Stimulated activated memory B cell treated with anti-CD40 and anti-IgM and Interleukin-4, amounts not matched to agents 10 μg/mL and 1 μg/mL and 100 μg/mL, for 72 hours (primary cell): ENCODE measurements around the gene WIF1.

Experiments
- ATAC-seq: fragments of 150-1000 bp; cut with Tn5 transposase; 2 replicates; pipeline ENCODE4 v1.10.0; 2021
- H3K27ac Mint-ChIP-seq: one replicate; pipeline ENCODE4 v1.8.0; 2022; ENCODE audit warnings: mild to moderate bottlenecking, mixed read lengths
- H3K27me3 Mint-ChIP-seq: one replicate; pipeline ENCODE4 v1.8.0; 2022; ENCODE audit warnings: mixed read lengths
- H3K36me3 Mint-ChIP-seq: one replicate; pipeline ENCODE4 v1.8.0; 2022; ENCODE audit warnings: mixed read lengths
- H3K4me1 Mint-ChIP-seq: one replicate; pipeline ENCODE4 v1.8.0; 2022; ENCODE audit warnings: mixed read lengths
- H3K4me3 Mint-ChIP-seq: one replicate; pipeline ENCODE4 v1.8.0; 2022; ENCODE audit warnings: mild to moderate bottlenecking, moderate library complexity, mixed read lengths
- H3K9me3 Mint-ChIP-seq: one replicate; pipeline ENCODE4 v1.8.0; 2022; ENCODE audit warnings: mixed read lengths

WIF1 gene

GRCh38 chr12:65086236-65086635, 34.9 kb downstream of the WIF1 start:
- Mint-ChIP-seq H3K27ac (no peak overlapping the region), H3K9me3 (no peaks in the 10 kb centered on the region), H3K27me3 (peaks cover 23% of the 10 kb centered on the region), H3K36me3 (no peaks in the 10 kb centered on the region), H3K4me1 (no peaks in the 10 kb centered on the region), H3K4me3 (no peak overlapping the region)
- ATAC-seq: no peak

- Mint-ChIP-seq H3K36me3 (no peaks in the 10 kb centered on the region), H3K4me1 (no peaks in the 10 kb centered on the region), H3K27ac (no peak overlapping the region), H3K4me3 (no peak overlapping the region), H3K9me3 (no peaks in the 10 kb centered on the region), H3K27me3 (peaks cover 23% of the 10 kb centered on the region)
- no peak for ATAC-seq
Observed at GRCh38 chr12:65084579-65084978, 36.5 kb downstream of the WIF1 start.

- no peaks in the 10 kb centered on the region for H3K4me1 Mint-ChIP-seq
- H3K9me3 Mint-ChIP-seq: no peaks in the 10 kb centered on the region
Observed at GRCh38 chr12:65083581-65083980, 37.5 kb downstream of the WIF1 start.

GRCh38 chr12:65082406-65082805, 38.7 kb downstream of the WIF1 start:
- Mint-ChIP-seq H3K27ac (no peak overlapping the region), H3K27me3 (peaks cover 26% of the 10 kb centered on the region), H3K36me3 (no peaks in the 10 kb centered on the region), H3K9me3 (no peaks in the 10 kb centered on the region), H3K4me1 (no peaks in the 10 kb centered on the region), H3K4me3 (no peak overlapping the region)
- no peak for ATAC-seq

More at GRCh38 chr12:65083581-65083980, 37.5 kb downstream of the WIF1 start:
- Mint-ChIP-seq H3K27me3 (peaks cover 23% of the 10 kb centered on the region), H3K27ac (no peak overlapping the region), H3K36me3 (no peaks in the 10 kb centered on the region), H3K4me3 (no peak overlapping the region)
- ATAC-seq: no peak

GRCh38 chr12:65081496-65081895, 39.6 kb downstream of the WIF1 start:
- Mint-ChIP-seq H3K4me3 (no peak overlapping the region), H3K4me1 (no peaks in the 10 kb centered on the region), H3K9me3 (no peaks in the 10 kb centered on the region), H3K36me3 (no peaks in the 10 kb centered on the region), H3K27me3 (peaks cover 34% of the 10 kb centered on the region), H3K27ac (no peak overlapping the region)
- no peak for ATAC-seq

GRCh38 chr12:65074932-65075331, 46.2 kb downstream of the WIF1 start:
- H3K9me3 Mint-ChIP-seq: no peaks in the 10 kb centered on the region
- no peak overlapping the region for H3K4me3 Mint-ChIP-seq
- H3K4me1 Mint-ChIP-seq: no peaks in the 10 kb centered on the region
- ATAC-seq: no peak
- H3K27ac Mint-ChIP-seq: no peak overlapping the region
- H3K36me3 Mint-ChIP-seq: no peaks in the 10 kb centered on the region
- peaks cover 17% of the 10 kb centered on the region for H3K27me3 Mint-ChIP-seq

- peaks cover 21% of the 10 kb centered on the region for H3K27me3 Mint-ChIP-seq
- no peaks in the 10 kb centered on the region for H3K4me1 Mint-ChIP-seq
- no peak overlapping the region for H3K4me3 Mint-ChIP-seq
- H3K9me3 Mint-ChIP-seq: no peaks in the 10 kb centered on the region
- ATAC-seq: no peak
- H3K27ac Mint-ChIP-seq: no peak overlapping the region
- H3K36me3 Mint-ChIP-seq: no peaks in the 10 kb centered on the region
Observed at GRCh38 chr12:65069336-65069735, 51.8 kb downstream of the WIF1 start.

- no peaks in the 10 kb centered on the region for H3K9me3 Mint-ChIP-seq
- no peaks in the 10 kb centered on the region for H3K36me3 Mint-ChIP-seq
- H3K4me1 Mint-ChIP-seq: no peaks in the 10 kb centered on the region
- H3K27me3 Mint-ChIP-seq: peaks cover 21% of the 10 kb centered on the region
- H3K27ac Mint-ChIP-seq: no peak overlapping the region
- ATAC-seq: no peak
- H3K4me3 Mint-ChIP-seq: no peak overlapping the region
Observed at GRCh38 chr12:65067383-65067782, 53.7 kb downstream of the WIF1 start.

- Mint-ChIP-seq H3K4me1 (no peaks in the 10 kb centered on the region), H3K27ac (no peak overlapping the region), H3K9me3 (peaks cover 5% of the 10 kb centered on the region), H3K27me3 (no peaks in the 10 kb centered on the region), H3K4me3 (no peak overlapping the region), H3K36me3 (no peaks in the 10 kb centered on the region)
- ATAC-seq: no peak
Observed at GRCh38 chr12:65055859-65056258, 65.2 kb downstream of the WIF1 start.

- Mint-ChIP-seq H3K27ac (no peak overlapping the region), H3K9me3 (no peaks in the 10 kb centered on the region), H3K4me3 (no peak overlapping the region), H3K4me1 (no peaks in the 10 kb centered on the region), H3K27me3 (peaks cover 27% of the 10 kb centered on the region), H3K36me3 (no peaks in the 10 kb centered on the region)
- ATAC-seq: no peak
Observed at GRCh38 chr12:65051218-65051617, 69.9 kb downstream of the WIF1 start.

GRCh38 chr12:65045269-65045668, 75.8 kb downstream of the WIF1 start:
- Mint-ChIP-seq H3K36me3 (no peaks in the 10 kb centered on the region), H3K4me3 (no peak overlapping the region), H3K9me3 (no peaks in the 10 kb centered on the region), H3K27ac (no peak overlapping the region), H3K27me3 (peaks cover 47% of the 10 kb centered on the region), H3K4me1 (no peaks in the 10 kb centered on the region)
- ATAC-seq: no peak

GRCh38 chr12:65039301-65039700, 81.8 kb downstream of the WIF1 start:
- H3K27me3 Mint-ChIP-seq: peaks cover 28% of the 10 kb centered on the region
- H3K4me3 Mint-ChIP-seq: no peak overlapping the region
- peaks cover 11% of the 10 kb centered on the region for H3K9me3 Mint-ChIP-seq
- H3K36me3 Mint-ChIP-seq: no peaks in the 10 kb centered on the region
- no peaks in the 10 kb centered on the region for H3K4me1 Mint-ChIP-seq
- ATAC-seq: no peak
- no peak overlapping the region for H3K27ac Mint-ChIP-seq

GRCh38 chr12:65025136-65025535, 96.0 kb downstream of the WIF1 start:
- no peak for ATAC-seq
- no peaks in the 10 kb centered on the region for H3K36me3 Mint-ChIP-seq
- peaks cover 7% of the 10 kb centered on the region for H3K9me3 Mint-ChIP-seq
- H3K4me1 Mint-ChIP-seq: no peaks in the 10 kb centered on the region
- H3K4me3 Mint-ChIP-seq: no peak overlapping the region
- no peak overlapping the region for H3K27ac Mint-ChIP-seq
- H3K27me3 Mint-ChIP-seq: no peaks in the 10 kb centered on the region

- Mint-ChIP-seq H3K4me1 (no peaks in the 10 kb centered on the region), H3K27me3 (no peaks in the 10 kb centered on the region), H3K4me3 (no peak overlapping the region), H3K27ac (no peak overlapping the region), H3K36me3 (no peaks in the 10 kb centered on the region), H3K9me3 (peaks cover 6% of the 10 kb centered on the region)
- ATAC-seq: no peak
Observed at GRCh38 chr12:65023485-65023884, 97.6 kb downstream of the WIF1 start.

GRCh38 chr12:65022960-65023359, 98.1 kb downstream of the WIF1 start:
- no peaks in the 10 kb centered on the region for H3K4me1 Mint-ChIP-seq
- no peak overlapping the region for H3K4me3 Mint-ChIP-seq
- peaks cover 4% of the 10 kb centered on the region for H3K9me3 Mint-ChIP-seq
- H3K36me3 Mint-ChIP-seq: no peaks in the 10 kb centered on the region
- no peak overlapping the region for H3K27ac Mint-ChIP-seq
- no peaks in the 10 kb centered on the region for H3K27me3 Mint-ChIP-seq
- no peak for ATAC-seq

- H3K36me3 Mint-ChIP-seq: no peaks in the 10 kb centered on the region
- no peak overlapping the region for H3K4me3 Mint-ChIP-seq
- no peaks in the 10 kb centered on the region for H3K27me3 Mint-ChIP-seq
- H3K4me1 Mint-ChIP-seq: no peaks in the 10 kb centered on the region
- peaks cover 4% of the 10 kb centered on the region for H3K9me3 Mint-ChIP-seq
- H3K27ac Mint-ChIP-seq: no peak overlapping the region
- ATAC-seq: no peak
Observed at GRCh38 chr12:65022421-65022820, 98.7 kb downstream of the WIF1 start.

GRCh38 chr12:65019696-65020234, 101.3 kb downstream of the WIF1 start:
- H3K27me3 Mint-ChIP-seq: peaks cover 12% of the 10 kb centered on the region

More at GRCh38 chr12:65019696-65020234, 101.3 kb downstream of the WIF1 start:
- Mint-ChIP-seq H3K27ac (no peak overlapping the region), H3K9me3 (no peaks in the 10 kb centered on the region), H3K4me1 (no peaks in the 10 kb centered on the region), H3K36me3 (no peaks in the 10 kb centered on the region), H3K4me3 (no peak overlapping the region)
- ATAC-seq: no peak
